Panc1 (cell line): ENCODE results near the gene BAHCC1.

Experiments used
- CTCF ChIP-seq: fragments of 450-650 bp; IDR thresholded peaks from 2 replicates; pipeline ENCODE4 v1.5.1; 2017; ENCODE audit warnings: mild to moderate bottlenecking
- POLR2AphosphoS5 ChIP-seq: IDR thresholded peaks from 2 replicates; pipeline ENCODE4 v1.6.1; 2012; ENCODE audit warnings: mild to moderate bottlenecking, low read depth, low read length, moderate library complexity
- TCF7L2 ChIP-seq: IDR thresholded peaks from 2 replicates; pipeline ENCODE4 v1.6.1; 2011; ENCODE audit warnings: mild to moderate bottlenecking, low read depth, low read length, inconsistent platforms
- TF ChIP-seq, protein P1 (sequence below), 2 experiments: IDR thresholded peaks; 2 replicates each; pipeline ENCODE4 v1.6.1; 2011 to 2012; ENCODE audit warnings: low read depth in 2 of 2, control low read depth in 1 of 2, low read length in 1 of 2, mild to moderate bottlenecking in 1 of 2, moderate library complexity in 1 of 2; ENCODE audit not compliant: insufficient read depth in 1 of 2

- no peak for TF ChIP-seq CTCF
- TF ChIP-seq POLR2AphosphoS5: no peak
- TF ChIP-seq, protein P1, sequence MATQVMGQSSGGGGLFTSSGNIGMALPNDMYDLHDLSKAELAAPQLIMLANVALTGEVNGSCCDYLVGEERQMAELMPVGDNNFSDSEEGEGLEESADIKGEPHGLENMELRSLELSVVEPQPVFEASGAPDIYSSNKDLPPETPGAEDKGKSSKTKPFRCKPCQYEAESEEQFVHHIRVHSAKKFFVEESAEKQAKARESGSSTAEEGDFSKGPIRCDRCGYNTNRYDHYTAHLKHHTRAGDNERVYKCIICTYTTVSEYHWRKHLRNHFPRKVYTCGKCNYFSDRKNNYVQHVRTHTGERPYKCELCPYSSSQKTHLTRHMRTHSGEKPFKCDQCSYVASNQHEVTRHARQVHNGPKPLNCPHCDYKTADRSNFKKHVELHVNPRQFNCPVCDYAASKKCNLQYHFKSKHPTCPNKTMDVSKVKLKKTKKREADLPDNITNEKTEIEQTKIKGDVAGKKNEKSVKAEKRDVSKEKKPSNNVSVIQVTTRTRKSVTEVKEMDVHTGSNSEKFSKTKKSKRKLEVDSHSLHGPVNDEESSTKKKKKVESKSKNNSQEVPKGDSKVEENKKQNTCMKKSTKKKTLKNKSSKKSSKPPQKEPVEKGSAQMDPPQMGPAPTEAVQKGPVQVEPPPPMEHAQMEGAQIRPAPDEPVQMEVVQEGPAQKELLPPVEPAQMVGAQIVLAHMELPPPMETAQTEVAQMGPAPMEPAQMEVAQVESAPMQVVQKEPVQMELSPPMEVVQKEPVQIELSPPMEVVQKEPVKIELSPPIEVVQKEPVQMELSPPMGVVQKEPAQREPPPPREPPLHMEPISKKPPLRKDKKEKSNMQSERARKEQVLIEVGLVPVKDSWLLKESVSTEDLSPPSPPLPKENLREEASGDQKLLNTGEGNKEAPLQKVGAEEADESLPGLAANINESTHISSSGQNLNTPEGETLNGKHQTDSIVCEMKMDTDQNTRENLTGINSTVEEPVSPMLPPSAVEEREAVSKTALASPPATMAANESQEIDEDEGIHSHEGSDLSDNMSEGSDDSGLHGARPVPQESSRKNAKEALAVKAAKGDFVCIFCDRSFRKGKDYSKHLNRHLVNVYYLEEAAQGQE (IDR thresholded peaks at IDR 0.05; ENCODE audit: insufficient read depth in 1 of 2, low read depth in 2 of 2, low read length in 1 of 2): no peak
- TF ChIP-seq TCF7L2: no peak
Observed at GRCh38 chr17:81483862-81484194, 88.6 kb downstream of the BAHCC1 start.
